C4-2B (cell line): ENCODE results near the gene LTBP1.

ENCODE experiments used
- CTCF ChIP-seq: fragments of 450-650 bp; conservative IDR thresholded peaks from 2 replicates; pipeline ENCODE4 v1.5.1; 2017; ENCODE audit warnings: mild to moderate bottlenecking
- ZFX ChIP-seq: fragments of 450-650 bp; IDR thresholded peaks from 2 replicates; pipeline ENCODE4 v1.6.1; 2017

DNA sequence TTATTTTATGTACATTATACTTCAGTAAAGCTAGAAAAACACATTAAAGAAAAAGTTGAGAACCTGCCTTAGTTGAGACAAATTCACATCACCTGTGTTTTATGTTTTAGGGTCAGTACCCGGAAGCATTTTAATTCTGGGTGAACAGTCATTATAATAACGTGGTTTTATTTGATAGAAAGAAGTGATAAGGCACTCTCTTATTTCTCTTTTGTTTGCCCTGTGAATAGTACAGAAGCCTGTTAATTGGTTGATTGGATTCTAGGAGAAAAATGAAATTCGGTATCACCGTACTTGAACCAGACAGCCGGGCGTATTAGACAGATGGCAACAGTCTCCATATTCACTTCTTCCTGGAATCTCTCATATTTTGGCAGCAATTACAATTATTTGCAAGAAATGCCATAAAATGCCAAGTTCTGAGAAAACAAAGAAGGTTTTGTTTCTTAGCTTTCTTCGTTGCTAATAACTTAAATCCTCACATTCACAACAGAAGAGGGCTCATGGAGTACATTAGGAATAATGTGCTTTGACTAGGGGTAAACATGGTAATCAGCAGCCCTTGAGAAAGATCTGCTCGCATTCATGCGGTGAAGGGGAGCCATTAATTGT, 361.0 kb downstream of the LTBP1 start:
- no peak for TF ChIP-seq CTCF
- TF ChIP-seq ZFX: no peak
